Measurements from ENCODE around the gene RANBP3. TPM values are rescaled to one million over a fixed set of nuclear protein-coding genes. Genes with fewer than 3 reads are reported as not detected.

Gene RANBP3
- total RNA-seq, 1 donor from 2014 or later = 98.5 TPM

GRCh38 chr19:5917431-5918107 lies 60.4 kb downstream of the RANBP3 start:
- no peak for TF ChIP-seq CTCF (IDR thresholded peaks at IDR 0.05)
- no peak overlapping the region for H3K4me3 Mint-ChIP-seq
- no peak overlapping the region for H3K27ac Mint-ChIP-seq
- POLR2A ChIA-PET = no interaction called here
- no peaks in the 10 kb centered on the region for H3K4me1 Mint-ChIP-seq
- H3K27me3 Mint-ChIP-seq = no peaks in the 10 kb centered on the region
- intact Hi-C loops (cut with micrococcal nuclease) = no loop called here
- H3K9me3 Mint-ChIP-seq = no peaks in the 10 kb centered on the region
- peaks cover 68% of the 10 kb centered on the region for H3K36me3 Mint-ChIP-seq (ENCODE audit: low read depth)
- CTCF ChIA-PET = no interaction called here
- ATAC-seq (ENCODE audit: low read depth) (no peak), DNase-seq (no peak)

- Mint-ChIP-seq H3K27ac (no peak overlapping the region), H3K27me3 (no peaks in the 10 kb centered on the region), H3K4me1 (no peaks in the 10 kb centered on the region), H3K4me3 (no peak overlapping the region), H3K9me3 (no peaks in the 10 kb centered on the region), H3K36me3 (ENCODE audit: low read depth) (peaks cover 56% of the 10 kb centered on the region)
- ChIA-PET CTCF (no interaction called here), POLR2A (no interaction called here)
- ATAC-seq (ENCODE audit: low read depth) (no peak), DNase-seq (no peak)
- intact Hi-C loops (cut with micrococcal nuclease) = no loop called here
- no peak for TF ChIP-seq CTCF (IDR thresholded peaks at IDR 0.05)
Measured at GRCh38 chr19:5916181-5916708, 61.7 kb downstream of the RANBP3 start.

- Mint-ChIP-seq H3K27ac (no peak overlapping the region), H3K36me3 (ENCODE audit: low read depth) (peaks cover 53% of the 10 kb centered on the region), H3K4me1 (no peaks in the 10 kb centered on the region), H3K27me3 (no peaks in the 10 kb centered on the region), H3K9me3 (no peaks in the 10 kb centered on the region), H3K4me3 (no peak overlapping the region)
- no peak for TF ChIP-seq CTCF (IDR thresholded peaks at IDR 0.05)
- ChIA-PET CTCF (no interaction called here), POLR2A (no interaction called here)
- DNase-seq (no peak), ATAC-seq (ENCODE audit: low read depth) (no peak)
- intact Hi-C loops (cut with micrococcal nuclease) = no loop called here
Measured at GRCh38 chr19:5915782-5916165, 62.2 kb downstream of the RANBP3 start.

GRCh38 chr19:5914946-5915781 lies 62.8 kb downstream of the RANBP3 start:
- TF ChIP-seq CTCF (IDR thresholded peaks at IDR 0.05) = no peak
- intact Hi-C loops (cut with micrococcal nuclease) = no loop called here
- Mint-ChIP-seq H3K27me3 (no peaks in the 10 kb centered on the region), H3K27ac (no peak overlapping the region), H3K4me3 (no peak overlapping the region), H3K4me1 (no peaks in the 10 kb centered on the region), H3K9me3 (no peaks in the 10 kb centered on the region), H3K36me3 (ENCODE audit: low read depth) (peaks cover 51% of the 10 kb centered on the region)
- ATAC-seq (ENCODE audit: low read depth) (no peak), DNase-seq (no peak)
- POLR2A ChIA-PET = no interaction called here
- CTCF ChIA-PET = no interaction called here

GRCh38 chr19:5914358-5914774 lies 63.6 kb downstream of the RANBP3 start:
- ATAC-seq (ENCODE audit: low read depth) (no peak), DNase-seq (no peak)
- TF ChIP-seq CTCF (IDR thresholded peaks at IDR 0.05) = no peak
- H3K4me1 Mint-ChIP-seq = no peaks in the 10 kb centered on the region
- no peak overlapping the region for H3K4me3 Mint-ChIP-seq
- POLR2A ChIA-PET = no interaction called here
- H3K9me3 Mint-ChIP-seq = no peaks in the 10 kb centered on the region
- peaks cover 52% of the 10 kb centered on the region for H3K36me3 Mint-ChIP-seq (ENCODE audit: low read depth)
- CTCF ChIA-PET = no interaction called here
- intact Hi-C loops (cut with micrococcal nuclease) = no loop called here
- H3K27me3 Mint-ChIP-seq = no peaks in the 10 kb centered on the region
- H3K27ac Mint-ChIP-seq = no peak overlapping the region

Measured in activated B cell treated with CpG ODN at 0.5 μM for 24 hours (primary cell).